Iris pigment epithelial cell (primary cell): ENCODE data around the gene CCT5.

Experiments
- DNase-seq: peaks from one replicate; pipeline ENCODE4 v3.0.0-alpha.2; 2011; ENCODE audit warnings: low read depth

CCT5 gene

GRCh38 chr5:10301842-10302610, 51.9 kb downstream of the CCT5 start:
- no peak for DNase-seq

GRCh38 chr5:10303201-10303600, 53.1 kb downstream of the CCT5 start:
- no peak for DNase-seq

- DNase-seq: no peak
Measured at GRCh38 chr5:10303699-10304170, 53.7 kb downstream of the CCT5 start.

- DNase-seq: no peak
Measured at GRCh38 chr5:10304932-10305331, 54.9 kb downstream of the CCT5 start.

GRCh38 chr5:10306114-10306513, 56.0 kb downstream of the CCT5 start:
- DNase-seq: no peak

- no peak for DNase-seq
Measured at GRCh38 chr5:10306806-10307205, 56.7 kb downstream of the CCT5 start.

- peak; percentile 72 for DNase-seq
Measured at GRCh38 chr5:10307206-10308148, 57.4 kb downstream of the CCT5 start, which contains the start of gene CMBL. Gene CMBL, minus strand, starts transcription at chr5:10307902. Its CDS starts 17,140 bp downstream, at chr5:10290762.

GRCh38 chr5:10308844-10309243, 58.8 kb downstream of the CCT5 start:
- no peak for DNase-seq

GRCh38 chr5:10310066-10310779, 60.1 kb downstream of the CCT5 start:
- DNase-seq: peak; percentile 54

- peak; percentile 48 for DNase-seq
Measured at GRCh38 chr5:10310835-10311570, 60.9 kb downstream of the CCT5 start.

- DNase-seq: no peak
Measured at GRCh38 chr5:10311595-10312425, 61.7 kb downstream of the CCT5 start.

GRCh38 chr5:10315201-10315600, 65.1 kb downstream of the CCT5 start:
- DNase-seq: no peak
